Fibroblast of lung (primary cell): ENCODE data around the gene GLG1.

Source experiments
- CTCF ChIP-seq, 2 donors: IDR thresholded peaks in 1 of 2; conservative IDR thresholded peaks in 1 of 2; 1 replicate in 1 of 2; 2 replicates in 1 of 2; pipeline ENCODE4 v1.5.1; 2011 to 2012; ENCODE audit warnings: low read length in 2 of 2, control low read depth in 1 of 2, inconsistent platforms in 1 of 2, low read depth in 1 of 2, mild to moderate bottlenecking in 1 of 2
- EZH2 ChIP-seq: IDR thresholded peaks from 2 replicates; pipeline ENCODE4 v1.5.1; 2012; ENCODE audit warnings: low read length, control low read depth, mild to moderate bottlenecking; ENCODE audit errors: missing control alignments

GRCh38 chr16:74500907-74501306, 106.0 kb downstream of the GLG1 start:
- TF ChIP-seq CTCF (conservative IDR thresholded peaks at IDR 0.05 in 1 of 2, IDR thresholded peaks at IDR 0.05 in 1 of 2; ENCODE audit: low read depth in 1 of 2, low read length in 2 of 2) (no peak), EZH2 (no peak)
